Occipital lobe (tissue), 2 donors: ENCODE data around the gene NPHP1. TPM values are rescaled to one million over a fixed set of nuclear protein-coding genes. Genes with fewer than 3 reads are reported as not detected.
"Not testable (repeated sequence)": the region's sequence is repeated elsewhere in the genome, so short reads cannot be mapped to it uniquely, and the experiment has no call there.

Source experiments
- DNase-seq: peaks from one replicate; lab custom pipeline; 2025; lab: John Stamatoyannopoulos, UW
- total RNA-seq: library from RNA; depleted of rRNA; stranded (reverse); fragments of >200 nt; gene quantifications from one replicate; pipeline ENCODE4 v1.2.3, GENCODE V29; 2014

Gene NPHP1
- total RNA-seq, 1 donor from 2014 or later = 4.4 TPM

GRCh38 chr2:110198016-110198415 lies 6.8 kb downstream of the NPHP1 start:
- no peak for DNase-seq

- no peak for DNase-seq
Measured at GRCh38 chr2:110197452-110197851, 7.4 kb downstream of the NPHP1 start.

- not testable (repeated sequence) for DNase-seq
Measured at GRCh38 chr2:110190169-110190568, 14.6 kb downstream of the NPHP1 start.

- no peak for DNase-seq
Measured at GRCh38 chr2:110182449-110182848, 22.4 kb downstream of the NPHP1 start.

- DNase-seq = no peak
Measured at GRCh38 chr2:110180036-110180435, 24.8 kb downstream of the NPHP1 start.

GRCh38 chr2:110173523-110173922 lies 31.3 kb downstream of the NPHP1 start:
- no peak for DNase-seq

GRCh38 chr2:110172506-110172905 lies 32.3 kb downstream of the NPHP1 start:
- no peak for DNase-seq

GRCh38 chr2:110170102-110170501 lies 34.7 kb downstream of the NPHP1 start:
- DNase-seq = no peak

GRCh38 chr2:110167326-110168000 lies 37.4 kb downstream of the NPHP1 start:
- no peak for DNase-seq

- no peak for DNase-seq
Measured at GRCh38 chr2:110166266-110166665, 38.5 kb downstream of the NPHP1 start.

GRCh38 chr2:110157153-110157793 lies 47.5 kb downstream of the NPHP1 start:
- DNase-seq = no peak

- not testable (repeated sequence) for DNase-seq
Measured at GRCh38 chr2:110154828-110155227, 50.0 kb downstream of the NPHP1 start.

GRCh38 chr2:110154188-110154587 lies 50.6 kb downstream of the NPHP1 start:
- not testable (repeated sequence) for DNase-seq

- DNase-seq = no peak
Measured at GRCh38 chr2:110153416-110153815, 51.4 kb downstream of the NPHP1 start.

GRCh38 chr2:110152943-110153342 lies 51.9 kb downstream of the NPHP1 start:
- DNase-seq = no peak

GRCh38 chr2:110149330-110150220 lies 55.2 kb downstream of the NPHP1 start:
- DNase-seq = no peak

- no peak for DNase-seq
Measured at GRCh38 chr2:110146945-110147332, 57.9 kb downstream of the NPHP1 start.

- DNase-seq = no peak
Measured at GRCh38 chr2:110146183-110146944, 58.4 kb downstream of the NPHP1 start.

- no peak for DNase-seq
Measured at GRCh38 chr2:110143982-110144381, 60.8 kb downstream of the NPHP1 start.

GRCh38 chr2:110140401-110140800 lies 64.4 kb downstream of the NPHP1 start:
- no peak for DNase-seq

- no peak for DNase-seq
Measured at GRCh38 chr2:110134025-110134424, 70.8 kb downstream of the NPHP1 start.
